CD14-positive monocyte (primary cell): Measurements from ENCODE around the gene PCSK7. TPM values are rescaled to one million over a fixed set of nuclear protein-coding genes. Genes with fewer than 3 reads are reported as not detected.

ENCODE experiments used
- DNase-seq, 3 donors: peaks; one replicate each; pipeline ENCODE4 v3.0.0-alpha.2; 2011 to 2022
- H2AFZ ChIP-seq: 2 replicates; pipeline ENCODE4 v1.6.0; 2012; ENCODE audit warnings: mild to moderate bottlenecking, low read depth, low read length, inconsistent platforms; ENCODE audit not compliant: insufficient read depth, poor library complexity, severe bottlenecking
- H3K27ac ChIP-seq, 2 donors: 1 replicate in 1 of 2; 2 replicates in 1 of 2; pipeline ENCODE4 v1.5.1; 2012 to 2013; ENCODE audit warnings: low read length in 2 of 2, control low read depth in 1 of 2, inconsistent platforms in 1 of 2, low read depth in 1 of 2, mild to moderate bottlenecking in 1 of 2
- H3K27me3 ChIP-seq, 2 donors: one replicate each; pipeline versions ENCODE4 v1.6.0 to v1.6.1; 2011 to 2013; ENCODE audit warnings: low read length in 2 of 2; ENCODE audit not compliant: control insufficient read depth in 2 of 2, insufficient read depth in 2 of 2
- H3K36me3 ChIP-seq, 2 donors: replicated peaks in 1 of 2; 1 replicate in 1 of 2; 2 replicates in 1 of 2; pipeline versions ENCODE4 v1.5.1 to v1.6.1; 2012 to 2013; ENCODE audit warnings: low read length in 2 of 2, control low read depth in 1 of 2, inconsistent platforms in 1 of 2, mild to moderate bottlenecking in 1 of 2; ENCODE audit not compliant: insufficient read depth in 2 of 2, control insufficient read depth in 1 of 2
- H3K4me1 ChIP-seq, 2 donors: 1 replicate in 1 of 2; 2 replicates in 1 of 2; pipeline versions ENCODE4 v1.5.1 to v1.6.1; 2012 to 2013; ENCODE audit warnings: low read length in 2 of 2, control low read depth in 1 of 2, inconsistent platforms in 1 of 2, mild to moderate bottlenecking in 1 of 2, moderate library complexity in 1 of 2; ENCODE audit not compliant: insufficient read depth in 2 of 2, control insufficient read depth in 1 of 2
- H3K4me2 ChIP-seq: replicated peaks from 2 replicates; pipeline ENCODE3; 2012; ENCODE audit warnings: low read length, moderate library complexity, mild to moderate bottlenecking; ENCODE audit not compliant: poor library complexity, severe bottlenecking; ENCODE audit errors: extremely low read depth
- H3K4me3 ChIP-seq, 3 experiments: fragments of 200-600 bp in 1 of 3; sonication (generic) in 1 of 3; replicated peaks in 1 of 3; 1 replicate in 2 of 3; 2 replicates in 1 of 3; pipeline ENCODE4 v1.5.1; 2011 to 2013; ENCODE audit warnings: low read length in 3 of 3, mild to moderate bottlenecking in 3 of 3, control low read depth in 2 of 3, low read depth in 2 of 3, inconsistent platforms in 1 of 3, moderate library complexity in 1 of 3
- H3K79me2 ChIP-seq: 2 replicates; pipeline ENCODE4 v1.6.0; 2012; ENCODE audit warnings: mild to moderate bottlenecking, control low read depth, inconsistent platforms, low read length, moderate library complexity; ENCODE audit not compliant: insufficient read depth
- H3K9ac ChIP-seq: 2 replicates; pipeline ENCODE4 v1.6.0; 2017; ENCODE audit warnings: low read length, mild to moderate bottlenecking; ENCODE audit not compliant: insufficient read depth, poor library complexity, severe bottlenecking
- H3K9me3 ChIP-seq, 2 donors: replicated peaks in 1 of 2; 1 replicate in 1 of 2; 2 replicates in 1 of 2; pipeline versions ENCODE4 v1.5.1 to v1.6.1; 2012 to 2013; ENCODE audit warnings: low read length in 2 of 2, control low read depth in 1 of 2; ENCODE audit not compliant: control insufficient read depth in 1 of 2, insufficient read depth in 1 of 2
- H4K20me1 ChIP-seq: 2 replicates; pipeline ENCODE4 v1.6.0; 2012; ENCODE audit warnings: mild to moderate bottlenecking, low read length, control low read depth, moderate library complexity; ENCODE audit not compliant: insufficient read depth
- H3K27ac Mint-ChIP-seq, 7 donors: one replicate each; pipeline ENCODE4 v1.8.0; 2020; ENCODE audit warnings: mild to moderate bottlenecking in 7 of 7, mixed read lengths in 7 of 7, moderate library complexity in 6 of 7, inconsistent platforms in 2 of 7
- H3K27me3 Mint-ChIP-seq, 3 donors: one replicate each; pipeline ENCODE4 v1.8.0; 2021 to 2022; ENCODE audit warnings: low read depth in 3 of 3, mild to moderate bottlenecking in 3 of 3, mixed read lengths in 3 of 3, moderate library complexity in 3 of 3, inconsistent platforms in 1 of 3
- H3K36me3 Mint-ChIP-seq, 2 donors: one replicate each; pipeline ENCODE4 v1.8.0; 2020; ENCODE audit warnings: mixed read lengths in 2 of 2, inconsistent platforms in 1 of 2, mild to moderate bottlenecking in 1 of 2
- H3K4me1 Mint-ChIP-seq: one replicate; pipeline ENCODE4 v1.8.0; 2020; ENCODE audit warnings: mild to moderate bottlenecking, mixed read lengths
- H3K4me3 Mint-ChIP-seq, 2 donors: one replicate each; pipeline ENCODE4 v1.8.0; 2020; ENCODE audit warnings: mild to moderate bottlenecking in 2 of 2, mixed read lengths in 2 of 2, moderate library complexity in 1 of 2
- H3K9me3 Mint-ChIP-seq, 7 donors: one replicate each; pipeline ENCODE4 v1.8.0; 2020 to 2022; ENCODE audit warnings: mixed read lengths in 7 of 7, mild to moderate bottlenecking in 6 of 7, moderate library complexity in 6 of 7, inconsistent platforms in 2 of 7
- CTCF ChIP-seq: fragments of 200-600 bp; IDR thresholded peaks from one replicate; pipeline ENCODE4 v1.8.0; 2022; ENCODE audit warnings: antibody characterized with exemption, mild to moderate bottlenecking
- WGBS: methylation state at CpG from one replicate; pipeline ENCODE4 v1.1.5; 2013; ENCODE audit warnings: missing lambda C conversion rate; ENCODE audit not compliant: insufficient coverage; 5-methylcytosine and 5-hydroxymethylcytosine counted together
- intact Hi-C, 2 donors: fragments of 100-400 bp; cut with micrococcal nuclease; formaldehyde crosslinking; loops; one replicate each; pipeline versions ENCODE4 v1.15.0 to v1.15.1; 2023
- polyA minus RNA-seq: library from RNA; depleted of rRNA, polyadenylated mRNA; stranded (reverse); fragments of >200 nt; gene quantifications from 2 replicates; pipeline ENCODE4 v1.2.3, GENCODE V29; 2012
- polyA plus RNA-seq, 3 donors: library from polyadenylated mRNA; depleted of rRNA in 1 of 3; unstranded in 2 of 3; stranded (reverse) in 1 of 3; fragments of 300-500 nt in 2 of 3; fragments of >200 nt in 1 of 3; fragmentation: Illumina TruSeq in 2 of 3; gene quantifications; 1 replicate in 2 of 3; 2 replicates in 1 of 3; pipeline ENCODE4 v1.2.3, GENCODE V29; 2012 to 2021
- total RNA-seq, 12 experiments: library from RNA in 1 of 12; stranded (reverse) in 1 of 12; fragments of 120-200 nt in 1 of 12; gene quantifications; one replicate each; pipeline ENCODE4 v1.2.4 and lab custom pipeline; 2013 to 2026; ENCODE audit warnings: mixed read lengths in 6 of 12, inconsistent platforms in 1 of 12

The PCSK7 gene
- total RNA-seq (2013), result 40.0 TPM
- 10 to 100 TPM in 1 of 3 donors, 1 to 10 TPM in 2; 6.1 to 93.8 (median 9.5) TPM for polyA plus RNA-seq
- polyA minus RNA-seq, result 40.9 and 41.4 TPM in 2 replicates
- total RNA-seq (lab: John Stamatoyannopoulos, UW), result 9.8 to 64.5 (median 50.6) reads per million in 11 experiments

- Histone ChIP-seq H3K4me2 (peak within 1 kb of the TSS; percentile 95), H3K9ac (peak within 1 kb of the TSS; percentile 86), H3K79me2 (peaks cover 57% of the 10 kb centered on the region), H2AFZ (peak within 1 kb of the TSS; percentile 93), H3K4me1 (peaks cover 21 to 26% of the 10 kb centered on the region in 2 donors), H4K20me1 (peaks cover 20% of the 10 kb centered on the region), H3K36me3 (peaks cover 33 to 38% of the 10 kb centered on the region in 2 donors), H3K27me3 (no peaks in the 10 kb centered on the region), H3K4me3 (peak within 1 kb of the TSS; percentile 96 to 99 (median 97)), H3K27ac (peak within 1 kb of the TSS; percentile 81 to 89), H3K9me3 (no peaks in the 10 kb centered on the region)
- H3K27ac Mint-ChIP-seq, result peak within 1 kb of the TSS; percentile 93 to 99 (median 98)
- no peak for TF ChIP-seq CTCF
- peak within 1 kb of the TSS; percentile 98 to 100 for H3K4me3 Mint-ChIP-seq
- no peaks in the 10 kb centered on the region for H3K9me3 Mint-ChIP-seq
- H3K27me3 Mint-ChIP-seq, result peaks cover 0 to 2% (median 0%) of the 10 kb centered on the region in 3 donors
- peak in 2 of 3 donors; percentile 34 to 67 for DNase-seq
- peaks cover 34% of the 10 kb centered on the region for H3K4me1 Mint-ChIP-seq
- intact Hi-C loops, result loop anchor here (5.0 kb wide), 2 partner anchors 444 to 459 kb away; partner anchors contain the start of genes BUD13 (in 1 of the 2) and ZPR1 (in 1 of the 2)
- peaks cover 38 to 43% of the 10 kb centered on the region in 2 donors for H3K36me3 Mint-ChIP-seq
- WGBS, result 0% methylated on average over 13 of the region's 13 CpGs
Observed at GRCh38 chr11:117231842-117232091, at the start of gene PCSK7. Gene PCSK7 (minus strand): TSS chr11:117232073. CDS start chr11:117229844, 2,229 bp downstream.

GRCh38 chr11:117281159-117281558 is 49.3 kb upstream of the PCSK7 start:
- no peak overlapping the region for H3K9ac ChIP-seq
- Mint-ChIP-seq H3K9me3 (no peaks in the 10 kb centered on the region), H3K27me3 (no peaks in the 10 kb centered on the region), H3K36me3 (peaks cover 61 to 69% of the 10 kb centered on the region in 2 donors), H3K4me1 (peaks cover 2% of the 10 kb centered on the region), H3K27ac (no peak overlapping the region), H3K4me3 (no peak overlapping the region)
- no peaks in the 10 kb centered on the region for H3K9me3 ChIP-seq
- intact Hi-C loops, result no loop called here
- no peak overlapping the region for H2AFZ ChIP-seq
- no peaks in the 10 kb centered on the region for H4K20me1 ChIP-seq
- H3K4me1 ChIP-seq, result no peaks in the 10 kb centered on the region
- no peak for TF ChIP-seq CTCF
- 100% methylated on average over 3 of the region's 6 CpGs for WGBS
- no peak overlapping the region for H3K4me3 ChIP-seq
- no peaks in the 10 kb centered on the region for H3K27me3 ChIP-seq
- no peak for DNase-seq
- H3K79me2 ChIP-seq, result no peaks in the 10 kb centered on the region
- H3K4me2 ChIP-seq, result no peak overlapping the region
- peaks cover 41 to 68% of the 10 kb centered on the region in 2 donors for H3K36me3 ChIP-seq
- no peak overlapping the region for H3K27ac ChIP-seq
